Measurements from ENCODE around the gene BBX.

The BBX gene

GRCh38 chr3:107740992-107741896 lies 218.5 kb downstream of the BBX start (continued):
- no peak for TF ChIP-seq CREB5 (CRISPR knock-in tag; IDR thresholded peaks at IDR 0.05; ENCODE audit: low read depth)

- ATAC-seq, result no peak
- TF ChIP-seq ESRRG (CRISPR knock-in tag; IDR thresholded peaks at IDR 0.05) (no peak), POU6F1 (CRISPR knock-in tag; IDR thresholded peaks at IDR 0.05; ENCODE audit: borderline replicate concordance, low read depth) (no peak), ARNTL (CRISPR knock-in tag; IDR thresholded peaks at IDR 0.05; ENCODE audit: borderline replicate concordance, low read depth) (no peak), ZNF70 (CRISPR knock-in tag; IDR thresholded peaks at IDR 0.05) (no peak), RARB (CRISPR knock-in tag; IDR thresholded peaks at IDR 0.05) (no peak), TCF4 (CRISPR knock-in tag; IDR thresholded peaks at IDR 0.05; ENCODE audit: borderline replicate concordance) (no peak), ZFP3 (CRISPR knock-in tag; IDR thresholded peaks at IDR 0.05) (no peak), ZNF565 (CRISPR knock-in tag; conservative IDR thresholded peaks at IDR 0.05; ENCODE audit: low read depth) (no peak), ZNF8 (CRISPR knock-in tag; IDR thresholded peaks at IDR 0.05) (no peak), PATZ1 (CRISPR knock-in tag; IDR thresholded peaks at IDR 0.05; ENCODE audit: borderline replicate concordance) (no peak), SNAI2 (CRISPR knock-in tag; IDR thresholded peaks at IDR 0.05) (no peak), GLIS3 (CRISPR knock-in tag; IDR thresholded peaks at IDR 0.05) (no peak), BACH2 (CRISPR knock-in tag; IDR thresholded peaks at IDR 0.05; ENCODE audit: borderline replicate concordance) (no peak), PPARA (CRISPR knock-in tag; IDR thresholded peaks at IDR 0.05; ENCODE audit: borderline replicate concordance) (no peak), TSHZ2 (CRISPR knock-in tag; IDR thresholded peaks at IDR 0.05) (no peak), ISL1 (CRISPR knock-in tag; IDR thresholded peaks at IDR 0.05) (no peak), ZC3H10 (CRISPR knock-in tag; IDR thresholded peaks at IDR 0.05) (no peak), ZFP30 (CRISPR knock-in tag; IDR thresholded peaks at IDR 0.05) (no peak)
These were observed 222.6 kb downstream of the BBX start for GRCh38 chr3:107745354-107745753.

GRCh38 chr3:107752202-107752990 lies 229.6 kb downstream of the BBX start:
- peak; percentile 84 for ATAC-seq
- TF ChIP-seq ESRRG (CRISPR knock-in tag; IDR thresholded peaks at IDR 0.05) (no peak), CSDC2 (CRISPR knock-in tag; IDR thresholded peaks at IDR 0.05) (no peak), TSHZ2 (CRISPR knock-in tag; IDR thresholded peaks at IDR 0.05) (no peak), SNAI2 (CRISPR knock-in tag; IDR thresholded peaks at IDR 0.05) (no peak), PPARA (CRISPR knock-in tag; IDR thresholded peaks at IDR 0.05; ENCODE audit: borderline replicate concordance) (no peak), TOX (CRISPR knock-in tag; IDR thresholded peaks at IDR 0.05; ENCODE audit: borderline replicate concordance) (no peak), ISL1 (CRISPR knock-in tag; IDR thresholded peaks at IDR 0.05) (no peak), ZC3H10 (CRISPR knock-in tag; IDR thresholded peaks at IDR 0.05) (no peak), ARNTL (CRISPR knock-in tag; IDR thresholded peaks at IDR 0.05; ENCODE audit: borderline replicate concordance, low read depth) (no peak), CREB5 (CRISPR knock-in tag; IDR thresholded peaks at IDR 0.05; ENCODE audit: low read depth) (no peak)

All from SK-N-SH treated with all-trans-retinoic acid at 6 μM for 48 hours (cell line).